OCI-LY3 (cell line): ENCODE results near the gene COMMD1.

Source experiments
- H2AFZ ChIP-seq: fragments of 200-600, 300-600 bp; shearing (Covaris generic); 2 replicates; pipeline ENCODE4 v1.6.0; 2014; ENCODE audit warnings: antibody characterized with exemption, low read depth, low read length
- H3K27ac ChIP-seq: fragments of 200-600, 300-600 bp; sonication (generic); 2 replicates; pipeline ENCODE4 v1.5.1; 2014; ENCODE audit warnings: mild to moderate bottlenecking, low read length, moderate library complexity, mixed read lengths
- H3K27me3 ChIP-seq: fragments of 200-600, 300-600 bp; sonication (generic); 2 replicates; pipeline ENCODE4 v1.6.1; 2014; ENCODE audit warnings: low read depth, low read length, mixed read lengths
- H3K36me3 ChIP-seq: fragments of 200-600, 300-600 bp; sonication (generic); replicated peaks from 2 replicates; pipeline ENCODE3; 2014; ENCODE audit warnings: low read depth, low read length, mixed read lengths
- H3K4me1 ChIP-seq: fragments of 300-600, 200-600 bp; sonication (generic); 2 replicates; pipeline ENCODE4 v1.6.1; 2014; ENCODE audit warnings: low read length, mixed read lengths
- H3K4me2 ChIP-seq: fragments of 200-600, 300-600 bp; sonication (generic); 2 replicates; pipeline ENCODE4 v1.6.1; 2014; ENCODE audit warnings: low read length, mixed read lengths
- H3K4me3 ChIP-seq: fragments of 300-600, 200-600 bp; sonication (generic); 2 replicates; pipeline ENCODE4 v1.5.1; 2014; ENCODE audit warnings: antibody characterized with exemption, mild to moderate bottlenecking, low read length, moderate library complexity
- H3K79me2 ChIP-seq: fragments of 300-600, 200-600 bp; shearing (Covaris generic); 2 replicates; pipeline ENCODE4 v1.6.1; 2014; ENCODE audit warnings: mild to moderate bottlenecking, low read length, mixed read lengths
- H3K9ac ChIP-seq: fragments of 300-600, 200-600 bp; shearing (Covaris generic); 2 replicates; pipeline ENCODE4 v1.6.0; 2014; ENCODE audit warnings: mild to moderate bottlenecking, low read length, moderate library complexity
- H3K9me3 ChIP-seq: fragments of 200-600, 300-600 bp; shearing (Covaris generic); 2 replicates; pipeline ENCODE4 v1.6.1; 2014; ENCODE audit warnings: low read length, mixed read lengths; ENCODE audit not compliant: insufficient read depth
- H4K20me1 ChIP-seq: fragments of 200-600, 300-600 bp; sonication (generic); 2 replicates; pipeline ENCODE4 v1.6.1; 2016; ENCODE audit warnings: low read length, mixed read lengths; ENCODE audit not compliant: insufficient read depth
- CTCF ChIP-seq: fragments of 200-600, 300-600 bp; sonication (generic); IDR thresholded peaks from 2 replicates; pipeline ENCODE4 v1.5.1; 2014; ENCODE audit warnings: antibody characterized with exemption, low read length, low read depth
- EZH2phosphoT487 ChIP-seq: fragments of 200-600 bp; shearing (Covaris generic); IDR thresholded peaks from 2 replicates; pipeline ENCODE4 v1.6.1; 2018; ENCODE audit warnings: antibody characterized with exemption, mixed run types, low read depth

Gene COMMD1

GRCh38 chr2:62178741-62179271, 273.3 kb downstream of the COMMD1 start:
- Histone ChIP-seq H2AFZ (no peak overlapping the region), H3K79me2 (no peaks in the 10 kb centered on the region), H3K27ac (no peak overlapping the region), H3K4me1 (no peaks in the 10 kb centered on the region), H3K4me3 (no peak overlapping the region), H3K27me3 (no peaks in the 10 kb centered on the region), H4K20me1 (no peaks in the 10 kb centered on the region), H3K9me3 (peaks cover 12% of the 10 kb centered on the region; the same call in 1 of the 2 replicates), H3K36me3 (no peaks in the 10 kb centered on the region), H3K9ac (no peak overlapping the region), H3K4me2 (no peak overlapping the region)
- TF ChIP-seq CTCF (no peak), EZH2phosphoT487 (no peak)

GRCh38 chr2:62180975-62181374, 275.5 kb downstream of the COMMD1 start:
- Histone ChIP-seq H3K79me2 (no peaks in the 10 kb centered on the region), H3K4me2 (no peak overlapping the region), H3K9me3 (peaks cover 12% of the 10 kb centered on the region; the same call in 1 of the 2 replicates), H3K27ac (no peak overlapping the region), H3K27me3 (no peaks in the 10 kb centered on the region), H3K4me1 (no peaks in the 10 kb centered on the region), H3K36me3 (no peaks in the 10 kb centered on the region), H4K20me1 (no peaks in the 10 kb centered on the region), H2AFZ (no peak overlapping the region), H3K9ac (no peak overlapping the region), H3K4me3 (no peak overlapping the region)
- no peak for TF ChIP-seq CTCF
- no peak for TF ChIP-seq EZH2phosphoT487

GRCh38 chr2:62181843-62182242, 276.4 kb downstream of the COMMD1 start:
- Histone ChIP-seq H2AFZ (no peak overlapping the region), H3K36me3 (no peaks in the 10 kb centered on the region), H3K4me1 (no peaks in the 10 kb centered on the region), H3K9me3 (peaks cover 12% of the 10 kb centered on the region; the same call in 1 of the 2 replicates), H3K27ac (no peak overlapping the region), H3K9ac (no peak overlapping the region), H4K20me1 (no peaks in the 10 kb centered on the region), H3K4me2 (no peak overlapping the region), H3K27me3 (no peaks in the 10 kb centered on the region), H3K4me3 (no peak overlapping the region), H3K79me2 (no peaks in the 10 kb centered on the region)
- TF ChIP-seq CTCF: no peak
- TF ChIP-seq EZH2phosphoT487: no peak

- TF ChIP-seq EZH2phosphoT487 (no peak), CTCF (no peak)
- H3K36me3 ChIP-seq: no peaks in the 10 kb centered on the region
- H3K4me3 ChIP-seq: no peak overlapping the region
- no peaks in the 10 kb centered on the region for H3K27me3 ChIP-seq
- no peak overlapping the region for H3K27ac ChIP-seq
- H3K9ac ChIP-seq: no peak overlapping the region
- H2AFZ ChIP-seq: no peak overlapping the region
- H3K9me3 ChIP-seq: peaks cover 12% of the 10 kb centered on the region; the same call in 1 of the 2 replicates
- H3K4me2 ChIP-seq: no peak overlapping the region
- no peaks in the 10 kb centered on the region for H3K4me1 ChIP-seq
- H4K20me1 ChIP-seq: no peaks in the 10 kb centered on the region
- no peaks in the 10 kb centered on the region for H3K79me2 ChIP-seq
These were observed 279.2 kb downstream of the COMMD1 start for GRCh38 chr2:62184512-62185230.
